ENCODE data around the gene FCGBP. TPM values are rescaled to one million over a fixed set of nuclear protein-coding genes. Genes with fewer than 3 reads are reported as not detected.
A peak's percentile ranks its signal among the peaks of the same experiment; 100 is the strongest.

The FCGBP gene
- polyA plus RNA-seq, 2 of the 4 experiments (the other 2 are of a cell fraction): 0.74 to 1.4 TPM

DNA sequence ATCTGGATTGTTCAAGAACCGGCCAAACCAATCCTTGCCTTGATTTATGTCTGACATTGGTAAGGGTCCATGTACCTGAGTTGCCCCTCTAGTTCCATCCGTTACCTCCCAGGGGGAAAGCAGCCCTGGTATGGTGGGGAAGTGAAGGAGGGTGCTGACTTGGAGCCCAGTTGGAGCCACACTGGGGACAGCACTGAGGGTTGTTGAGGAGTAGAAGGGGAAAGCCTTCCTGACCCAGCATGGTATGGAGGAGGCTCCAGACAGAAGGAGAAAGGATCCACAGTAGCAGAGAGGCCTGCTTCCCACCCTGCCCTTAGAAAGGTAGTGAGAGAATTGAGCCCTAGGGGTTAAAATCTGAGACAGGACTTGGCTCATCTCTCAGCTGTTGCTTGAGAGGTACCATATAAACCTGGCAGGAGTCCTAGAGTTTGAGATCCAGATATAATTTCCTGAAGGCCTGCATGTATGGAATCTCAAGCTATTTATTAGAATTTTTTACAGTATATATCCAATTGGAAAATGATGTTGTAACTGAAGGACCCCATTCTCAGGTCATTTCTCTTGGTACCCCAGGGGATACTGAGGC lies 16.7 kb upstream of the FCGBP start:
- H3K4me3 ChIP-seq: no peak overlapping the region
- 87% methylated on average over 2 of the region's 2 CpGs for WGBS (ENCODE audit: missing lambda C conversion rate)
- H3K4me2 ChIP-seq: peak overlapping the region; percentile 36
- FAIRE-seq (no peak), ATAC-seq (peak in 1 of 2 experiments; percentile 30; a peak in 2 of 6 replicates), DNase-seq (ENCODE audit: low read depth in 1 of 2, low spot score in 1 of 2) (no peak)
- POLR2A ChIA-PET: interaction anchor here (1.2 kb wide), 2 partner anchors 19 to 41 kb away, joined by 3 to 6 read pairs; partner anchors contain the start of gene PSMC4
- TF ChIP-seq PHF8 (IDR thresholded peaks at IDR 0.05; ENCODE audit: borderline replicate concordance, low read depth) (no peak), FOSL2 (IDR thresholded peaks at IDR 0.05) (no peak), FOSL2 (CRISPR knock-in tag; IDR thresholded peaks at IDR 0.05) (no peak)
- CTCF ChIA-PET: interaction anchor here (1.1 to 1.4 kb wide), 2 partner anchors 19 to 107 kb away, joined by 4 to 16 read pairs; partner anchors contain the start of gene PSMC4
- H3K27ac ChIP-seq: peak overlapping the region; percentile 26 to 60
- H3K9me3 ChIP-seq: peaks cover 20% of the 10 kb centered on the region
- H3K4me1 ChIP-seq: peaks cover 21% of the 10 kb centered on the region

DNA sequence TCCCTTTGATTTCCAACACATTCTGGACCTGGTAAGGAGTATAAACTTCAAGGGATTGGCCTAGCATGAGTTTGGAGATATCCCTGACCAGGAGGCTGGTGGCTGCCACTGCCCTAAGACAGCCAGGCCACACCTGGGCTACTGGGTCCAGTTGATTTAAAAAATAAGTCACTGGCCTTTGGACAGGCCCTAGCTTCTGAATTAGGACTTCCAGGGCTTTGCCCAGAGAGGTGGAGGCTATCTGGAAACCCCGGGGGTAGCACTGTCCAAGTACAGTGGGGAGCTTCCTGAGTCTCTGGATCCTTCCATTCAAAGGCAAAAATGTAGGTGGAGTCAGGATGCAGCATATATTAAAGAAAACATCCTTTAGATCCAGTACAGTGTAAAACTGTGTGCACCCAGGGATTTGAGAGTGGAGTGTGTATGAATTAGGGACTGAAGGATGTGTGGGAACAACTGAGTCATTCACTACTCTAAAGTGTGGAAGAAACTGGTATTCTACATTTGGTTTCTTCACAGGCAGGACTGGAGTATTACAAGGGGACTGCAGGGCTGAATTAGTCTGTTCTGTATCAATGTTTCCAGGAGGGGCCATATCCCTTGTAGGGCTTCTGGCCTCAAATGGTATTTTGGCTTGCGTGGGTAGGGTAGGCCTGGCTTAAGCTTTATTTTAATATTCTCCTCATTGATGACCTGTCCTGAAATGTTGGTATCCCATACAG lies 14.8 kb upstream of the FCGBP start:
- H3K4me1 ChIP-seq: peaks cover 37% of the 10 kb centered on the region
- peak; percentile 68 for FAIRE-seq
- POLR2A ChIA-PET: interaction anchor here (1.4 kb wide), 1 partner anchor 22 kb away, joined by 4 read pairs; the partner anchor contains the start of gene PSMC4
- H3K27ac ChIP-seq: peak overlapping the region in 1 of 2 experiments; percentile 1; a peak in 1 of 6 replicates
- no peak overlapping the region for H3K4me2 ChIP-seq
- DNase-seq (ENCODE audit: low read depth in 1 of 2, low spot score in 1 of 2): no peak
- TF ChIP-seq HOXA7 (CRISPR knock-in tag; IDR thresholded peaks at IDR 0.05) (no peak), HEYL (CRISPR knock-in tag; IDR thresholded peaks at IDR 0.05) (no peak), CEBPB (IDR thresholded peaks at IDR 0.05) (no peak), RCOR1 (IDR thresholded peaks at IDR 0.05; ENCODE audit: low read depth, low read length) (no peak), HOXB13 (CRISPR knock-in tag; IDR thresholded peaks at IDR 0.05; ENCODE audit: low read depth) (no peak), TFCP2L1 (CRISPR knock-in tag; IDR thresholded peaks at IDR 0.05) (no peak), GATA3 (IDR thresholded peaks at IDR 0.05; ENCODE audit: borderline replicate concordance) (no peak), EHMT2 (IDR thresholded peaks at IDR 0.05; ENCODE audit: low read depth) (no peak), CBX2 (IDR thresholded peaks at IDR 0.05; ENCODE audit: borderline replicate concordance, low read depth) (no peak), ELK1 (IDR thresholded peaks at IDR 0.05; ENCODE audit: low read depth, low read length) (no peak), POLR2A (IDR thresholded peaks at IDR 0.05; ENCODE audit: low read length) (no peak), JUN (IDR thresholded peaks at IDR 0.05) (no peak), CBX8 (IDR thresholded peaks at IDR 0.05) (no peak), RNF2 (IDR thresholded peaks at IDR 0.05; ENCODE audit: borderline replicate concordance, low read depth) (no peak)
- peaks cover 20% of the 10 kb centered on the region for H3K9me3 ChIP-seq
- no peak for ATAC-seq
- no peak overlapping the region for H3K4me3 ChIP-seq
- 92% methylated on average over 2 of the region's 2 CpGs for WGBS (ENCODE audit: missing lambda C conversion rate)
- CTCF ChIA-PET: interaction anchor here (1.4 to 2.4 kb wide), 3 partner anchors 12 to 216 kb away, joined by 4 to 8 read pairs (median 7); partner anchors contain the start of gene PSMC4

DNA sequence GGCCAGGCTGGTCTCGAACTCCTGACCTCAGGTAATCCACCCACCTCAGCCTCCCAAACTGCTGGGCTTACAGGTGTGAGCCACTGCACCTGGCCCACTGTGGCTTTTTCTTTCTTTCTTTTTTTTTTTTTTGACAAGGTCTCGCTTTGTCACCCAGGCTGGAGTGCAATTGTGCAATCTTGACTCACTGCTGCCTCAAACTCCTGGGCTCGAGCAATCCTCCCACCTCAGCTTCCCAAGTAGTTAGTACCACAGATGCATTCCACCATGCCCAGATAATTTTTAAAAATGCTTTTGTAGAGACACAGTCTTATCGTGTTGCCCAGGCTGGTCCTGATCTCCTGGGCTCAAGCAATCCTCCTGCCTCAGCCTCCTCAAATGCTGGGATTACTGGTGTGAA lies 12.1 kb upstream of the FCGBP start:
- DNase-seq (ENCODE audit: low read depth in 1 of 2, low spot score in 1 of 2) (no peak), ATAC-seq (no peak), FAIRE-seq (peak; percentile 46)
- ChIA-PET CTCF (interaction anchor here (0.6 to 4.2 kb wide), 8 partner anchors 15 to 154 kb away, joined by 3 to 31 read pairs (median 4); partner anchors contain the start of gene PSMC4), POLR2A (no interaction called here)
- Histone ChIP-seq H3K4me3 (no peak overlapping the region), H3K4me2 (no peak overlapping the region), H3K9me3 (peaks cover 22% of the 10 kb centered on the region), H3K27ac (peak overlapping the region; percentile 31 to 87; a peak in 5 of 6 replicates), H3K4me1 (peaks cover 51% of the 10 kb centered on the region)
- WGBS (ENCODE audit: missing lambda C conversion rate): 76% methylated on average over 4 of the region's 4 CpGs
- TF ChIP-seq, protein P1, sequence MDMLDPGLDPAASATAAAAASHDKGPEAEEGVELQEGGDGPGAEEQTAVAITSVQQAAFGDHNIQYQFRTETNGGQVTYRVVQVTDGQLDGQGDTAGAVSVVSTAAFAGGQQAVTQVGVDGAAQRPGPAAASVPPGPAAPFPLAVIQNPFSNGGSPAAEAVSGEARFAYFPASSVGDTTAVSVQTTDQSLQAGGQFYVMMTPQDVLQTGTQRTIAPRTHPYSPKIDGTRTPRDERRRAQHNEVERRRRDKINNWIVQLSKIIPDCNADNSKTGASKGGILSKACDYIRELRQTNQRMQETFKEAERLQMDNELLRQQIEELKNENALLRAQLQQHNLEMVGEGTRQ (IDR thresholded peaks at IDR 0.05): no peak
- TF ChIP-seq POLR2AphosphoS2 (conservative IDR thresholded peaks at IDR 0.05; ENCODE audit: low read length) (no peak), CEBPB (IDR thresholded peaks at IDR 0.05) (peak; percentile 61 to 73; a peak in 3 of 4 replicates), KDM5A (IDR thresholded peaks at IDR 0.05) (no peak), SREBF2 (IDR thresholded peaks at IDR 0.05) (no peak), BHLHE40 (IDR thresholded peaks at IDR 0.05; ENCODE audit: low read depth, low read length) (no peak), POLR2A (IDR thresholded peaks at IDR 0.05; ENCODE audit: low read length) (no peak), CBX2 (IDR thresholded peaks at IDR 0.05; ENCODE audit: borderline replicate concordance, low read depth) (no peak)
